Measurements from ENCODE around the gene GSK3A. TPM values are rescaled to one million over a fixed set of nuclear protein-coding genes. Genes with fewer than 3 reads are reported as not detected.

Gene GSK3A
- total and polyA plus RNA-seq, 2 of the 8 experiments (the other 6 are each of a cell fraction or from before 2014, with no cell fraction given), result 55.3 to 84.0 TPM

- H3K4me1 ChIP-seq (replicated peaks in 1 of 4; ENCODE audit: control insufficient read depth in 3 of 4, insufficient read depth in 4 of 4, low read length in 3 of 4), result peaks cover 11 to 29% (median 22%) of the 10 kb centered on the region in 4 experiments
- H3K9me3 ChIP-seq (ENCODE audit: insufficient read depth in 2 of 2, low read depth in 1 of 2, low read length in 1 of 2), result no peaks in the 10 kb centered on the region
- peaks cover 4 to 33% of the 10 kb centered on the region in 2 experiments; a peak in 3 of 4 replicates for H3K79me2 ChIP-seq (ENCODE audit: control insufficient read depth in 1 of 2, insufficient read depth in 2 of 2, low read length in 2 of 2)
- peak overlapping the region; percentile 61 to 99 (median 75) for H3K4me3 ChIP-seq (ENCODE audit: extremely low read depth in 1 of 4, insufficient read depth in 2 of 4, low read depth in 3 of 4, low read length in 4 of 4)
- H3K79me1 ChIP-seq (ENCODE audit: low read depth, low read length), result peaks cover 15% of the 10 kb centered on the region
- H3K23me2 ChIP-seq (ENCODE audit: low read depth, low read length), result peaks cover 13% of the 10 kb centered on the region; the same call in 1 of the 2 replicates
- TF ChIP-seq MAX (IDR thresholded peaks at IDR 0.05) (peak; percentile 52; the same call in 1 of the 2 replicates), ATF2 (IDR thresholded peaks at IDR 0.05; ENCODE audit: low read length) (no peak)
- no peak overlapping the region for H3K14ac ChIP-seq (ENCODE audit: insufficient read length)
- H2BK20ac ChIP-seq (ENCODE audit: low read length), result peak overlapping the region; percentile 80; the same call in 1 of the 2 replicates
- peak overlapping the region; percentile 91 for H4K8ac ChIP-seq (ENCODE audit: extremely low read depth, insufficient read depth, low read length)
- H3K27ac ChIP-seq (ENCODE audit: low read depth, low read length), result peak overlapping the region; percentile 81
- H2BK15ac ChIP-seq (ENCODE audit: low read length), result peak overlapping the region; percentile 100
- peak overlapping the region; percentile 98 for H4K91ac ChIP-seq (replicated peaks; ENCODE audit: insufficient read length, low read length)
- 35% methylated on average over 18 of the region's 27 CpGs; no CpG with 5 or more reads in 1 of the 2 experiments for WGBS, 2 experiments (ENCODE audit: extremely low coverage in 1 of 2, insufficient coverage in 1 of 2, insufficient read length in 1 of 2, insufficient replicate concordance in 2 of 2, low coverage in 1 of 2, low lambda C conversion rate in 2 of 2, missing lambda C conversion rate in 1 of 2)
- no peak overlapping the region for H3K23ac ChIP-seq (ENCODE audit: insufficient read length)
- H3K18ac ChIP-seq (ENCODE audit: extremely low read depth, low read length), result peak overlapping the region; percentile 97
- H2BK120ac ChIP-seq (replicated peaks; ENCODE audit: low read depth, low read length), result peak overlapping the region; percentile 57
- H4K20me1 ChIP-seq (replicated peaks in 1 of 2; ENCODE audit: control insufficient read depth in 1 of 2, insufficient read depth in 2 of 2, low read length in 2 of 2), result peaks cover 6 to 18% of the 10 kb centered on the region in 2 experiments
- CTCF ChIA-PET (ENCODE audit: partially characterized antibody), result interaction anchor here (0.7 to 11.8 kb wide), 5 partner anchors 17 to 40 kb away, joined by 4 to 260 read pairs (median 7); no protein-coding TSS in a partner anchor
- peak overlapping the region; percentile 77 to 87 for H3K4me2 ChIP-seq (ENCODE audit: insufficient read depth in 1 of 2, low read depth in 2 of 2, low read length in 2 of 2)
- H3K9ac ChIP-seq (replicated peaks in 1 of 4; ENCODE audit: extremely low read depth in 1 of 4, low read depth in 3 of 4, low read length in 3 of 4), result peak overlapping the region in 3 of 4 experiments; percentile 61 to 73 (median 64); a peak in 5 of 7 replicates
- peak overlapping the region; percentile 97 for H2BK5ac ChIP-seq (ENCODE audit: low read depth, low read length)
- DNase-seq (ENCODE audit: low read depth in 1 of 2, low spot score in 2 of 2) (no peak), FAIRE-seq (no peak)
- H3K4ac ChIP-seq (replicated peaks; ENCODE audit: insufficient read length, low read depth, low read length), result peak overlapping the region; percentile 98
- POLR2A ChIA-PET (ENCODE audit: partially characterized antibody), result interaction anchor here (1.0 to 4.4 kb wide), 7 partner anchors 9 to 42 kb away, joined by 3 to 15 read pairs (median 8); no protein-coding TSS in a partner anchor
- H2AFZ ChIP-seq (ENCODE audit: low read length), result no peak overlapping the region
- H3K36me3 ChIP-seq (ENCODE audit: control insufficient read depth in 2 of 4, insufficient read depth in 4 of 4, low read length in 3 of 4), result peaks cover 0 to 20% (median 4%) of the 10 kb centered on the region in 4 experiments; a peak in 4 of 8 replicates
- peaks cover 0 to 3% (median 1%) of the 10 kb centered on the region in 4 experiments; a peak in 1 of 7 replicates for H3K27me3 ChIP-seq (replicated peaks in 1 of 4; ENCODE audit: control insufficient read depth in 3 of 4, extremely low read depth in 1 of 4, insufficient read depth in 3 of 4, low read length in 3 of 4)
- H2AK5ac ChIP-seq (ENCODE audit: low read depth, low read length), result no peak overlapping the region; the same call in 1 of the 2 replicates
- H4K5ac ChIP-seq (ENCODE audit: insufficient read length, low read depth, low read length), result peak overlapping the region; percentile 81
- peak overlapping the region; percentile 85 for H3K56ac ChIP-seq (replicated peaks; ENCODE audit: insufficient read length, low read depth, low read length)
- peak overlapping the region; percentile 80; the same call in 1 of the 2 replicates for H2BK12ac ChIP-seq (ENCODE audit: low read depth, low read length)
Observed at GRCh38 chr19:42252365-42253244, 10.2 kb upstream of the GSK3A start.
